Measurements from ENCODE around the gene OSM.

OSM gene

DNA sequence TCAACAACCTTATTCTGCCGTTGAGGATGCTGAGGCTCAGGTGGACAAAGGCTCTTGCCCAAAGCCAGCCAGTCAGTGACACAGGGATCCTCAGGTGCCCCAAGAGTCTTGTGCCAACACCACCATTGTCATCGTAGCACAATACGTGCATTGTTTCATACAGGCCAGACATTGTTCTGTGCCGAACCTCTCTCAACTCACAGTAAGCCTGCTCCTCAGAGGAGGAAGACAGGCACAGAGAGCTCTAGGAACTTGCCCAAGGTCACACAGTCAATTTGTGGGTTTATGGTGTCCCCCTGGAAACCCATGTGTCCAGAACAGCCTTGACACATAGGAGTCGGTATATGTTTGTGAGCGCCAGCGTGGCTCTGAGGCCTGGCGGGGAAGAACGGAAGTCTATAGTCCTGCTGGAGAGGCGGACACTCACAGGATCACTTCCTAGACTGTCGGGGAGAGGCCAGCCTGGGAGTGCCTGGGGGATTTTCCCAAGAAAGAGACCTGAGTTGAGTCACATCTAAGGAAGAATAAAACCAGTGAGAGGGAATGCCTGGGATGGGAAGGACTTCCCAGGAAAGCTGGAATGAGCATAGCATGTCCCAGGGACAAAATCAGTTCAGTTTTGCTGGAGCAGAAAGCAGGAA is 40.3 kb downstream of the OSM start:
- Histone ChIP-seq H3K27ac (no peak overlapping the region), H3K27me3 (replicated peaks) (no peaks in the 10 kb centered on the region), H3K4me3 (ENCODE audit: low read depth, low read length) (no peak overlapping the region), H3K36me3 (replicated peaks) (no peaks in the 10 kb centered on the region)
- TF ChIP-seq CTCF (IDR thresholded peaks at IDR 0.05; ENCODE audit: low read depth, low read length, missing control alignments) = no peak
- in situ Hi-C loops (cut with HindIII; ENCODE audit: low pct_ligation_motif_present, low sequenced_read_pairs) = no loop called here
- DNase-seq = no peak

DNA sequence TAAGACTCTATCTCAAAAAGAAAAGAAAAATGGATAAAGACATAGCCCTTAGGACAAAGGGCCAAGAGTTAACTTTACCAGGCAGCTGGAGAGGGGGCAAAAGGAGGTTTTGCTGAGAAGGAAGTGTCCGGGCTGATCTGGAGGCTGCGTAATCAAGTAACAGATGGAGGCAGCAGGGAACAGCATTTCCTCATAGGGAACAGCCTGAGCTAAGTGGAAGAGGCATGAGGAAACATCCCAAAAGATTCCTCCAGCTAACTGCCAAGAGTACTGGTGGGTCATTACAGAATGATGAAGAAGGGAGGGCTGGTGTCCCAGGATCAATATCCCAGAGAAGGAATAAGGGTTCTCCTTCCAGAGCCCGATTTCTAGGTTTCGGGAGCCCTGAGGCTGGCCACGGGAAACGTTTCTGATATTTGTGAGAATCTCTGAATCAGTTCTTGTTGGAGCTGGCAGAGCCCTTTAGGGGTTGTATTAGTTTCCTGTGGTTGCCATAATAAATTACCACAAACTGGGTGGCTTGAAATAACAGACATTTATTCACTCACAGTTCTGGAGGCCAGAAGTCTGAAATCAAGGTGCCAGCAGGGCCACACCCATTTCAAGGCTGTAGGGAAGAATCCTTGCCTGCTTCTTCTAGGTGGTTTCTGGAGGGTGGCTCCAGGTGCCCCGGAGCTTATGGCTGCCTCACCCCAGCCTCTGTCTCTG is 41.3 kb downstream of the OSM start:
- in situ Hi-C loops (cut with HindIII; ENCODE audit: low pct_ligation_motif_present, low sequenced_read_pairs) = no loop called here
- Histone ChIP-seq H3K27me3 (replicated peaks) (no peaks in the 10 kb centered on the region), H3K36me3 (replicated peaks) (no peaks in the 10 kb centered on the region), H3K27ac (no peak overlapping the region), H3K4me3 (ENCODE audit: low read depth, low read length) (no peak overlapping the region)
- DNase-seq = no peak
- TF ChIP-seq CTCF (IDR thresholded peaks at IDR 0.05; ENCODE audit: low read depth, low read length, missing control alignments) = no peak

- H3K27ac ChIP-seq = peak overlapping the region; percentile 22
- in situ Hi-C loops (cut with HindIII; ENCODE audit: low pct_ligation_motif_present, low sequenced_read_pairs) = no loop called here
- TF ChIP-seq CTCF (IDR thresholded peaks at IDR 0.05; ENCODE audit: low read depth, low read length, missing control alignments) = peak; percentile 21
- DNase-seq = no peak
- H3K4me3 ChIP-seq (ENCODE audit: low read depth, low read length) = no peak overlapping the region
- H3K36me3 ChIP-seq (replicated peaks) = no peaks in the 10 kb centered on the region
- no peaks in the 10 kb centered on the region for H3K27me3 ChIP-seq (replicated peaks)
Observed at GRCh38 chr22:30224161-30224857, 42.3 kb downstream of the OSM start.

GRCh38 chr22:30223303-30223702 is 43.3 kb downstream of the OSM start:
- in situ Hi-C loops (cut with HindIII; ENCODE audit: low pct_ligation_motif_present, low sequenced_read_pairs) = no loop called here
- Histone ChIP-seq H3K36me3 (replicated peaks) (no peaks in the 10 kb centered on the region), H3K27ac (no peak overlapping the region), H3K4me3 (ENCODE audit: low read depth, low read length) (no peak overlapping the region), H3K27me3 (replicated peaks) (no peaks in the 10 kb centered on the region)
- TF ChIP-seq CTCF (IDR thresholded peaks at IDR 0.05; ENCODE audit: low read depth, low read length, missing control alignments) = no peak
- no peak for DNase-seq

DNA sequence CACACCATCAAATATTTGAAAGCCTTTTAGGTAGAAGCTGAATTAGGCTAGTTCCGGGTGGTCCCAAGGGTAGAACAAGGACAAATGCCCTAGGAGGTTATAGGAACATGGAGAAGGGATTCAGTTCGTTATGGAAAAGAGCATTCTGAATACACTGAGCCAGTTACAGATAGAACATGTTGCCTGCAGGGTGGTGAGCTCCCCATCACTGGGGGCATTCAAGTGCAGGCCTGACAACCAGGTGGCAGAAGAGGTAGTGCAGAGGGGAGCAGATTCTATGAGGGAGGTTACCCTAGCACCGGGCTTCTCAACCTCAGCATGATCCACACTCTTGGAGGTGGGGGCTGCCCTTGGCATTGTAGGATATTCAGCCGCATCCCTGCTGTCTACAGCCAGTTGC is 44.3 kb downstream of the OSM start:
- TF ChIP-seq CTCF (IDR thresholded peaks at IDR 0.05; ENCODE audit: low read depth, low read length, missing control alignments) = no peak
- Histone ChIP-seq H3K27me3 (replicated peaks) (no peaks in the 10 kb centered on the region), H3K36me3 (replicated peaks) (no peaks in the 10 kb centered on the region), H3K4me3 (ENCODE audit: low read depth, low read length) (no peak overlapping the region), H3K27ac (no peak overlapping the region)
- no peak for DNase-seq
- in situ Hi-C loops (cut with HindIII; ENCODE audit: low pct_ligation_motif_present, low sequenced_read_pairs) = no loop called here
